HL-60 (cell line): ENCODE data around the gene ANXA2.

Experiments used
- DNase-seq, 2 experiments: peaks; one replicate each; pipeline ENCODE4 v3.0.0-alpha.2; 2010 to 2020; ENCODE audit warnings: low read depth in 1 of 2, low spot score in 1 of 2
- H3K27ac ChIP-seq: fragments of 250-450 bp; sonication (Bioruptor Pico); replicated peaks from 2 replicates; pipeline ENCODE4 v1.5.1; 2020; ENCODE audit warnings: mild to moderate bottlenecking, moderate library complexity
- H3K27me3 ChIP-seq: fragments of 250-450 bp; sonication (Bioruptor Pico); 2 replicates; pipeline ENCODE4 v1.5.1; 2021; ENCODE audit warnings: mild to moderate bottlenecking, moderate library complexity; ENCODE audit not compliant: insufficient read depth, poor library complexity, severe bottlenecking
- H3K4me3 ChIP-seq: replicated peaks from 2 replicates; pipeline ENCODE4 v1.5.1; 2011; ENCODE audit warnings: mild to moderate bottlenecking, control low read depth, low read length; ENCODE audit not compliant: insufficient read depth
- GABPA ChIP-seq: IDR thresholded peaks from 2 replicates; pipeline ENCODE4 v1.6.1; 2012; ENCODE audit warnings: low read depth
- POLR2AphosphoS5 ChIP-seq: IDR thresholded peaks from 2 replicates; pipeline ENCODE4 v1.6.1; 2012; ENCODE audit warnings: low read depth
- SPI1 ChIP-seq: IDR thresholded peaks from 2 replicates; pipeline ENCODE4 v1.6.1; 2012; ENCODE audit warnings: low read depth, mild to moderate bottlenecking, borderline replicate concordance
- TF ChIP-seq, protein P1 (sequence below): IDR thresholded peaks from 2 replicates; pipeline ENCODE4 v1.6.1; 2012; ENCODE audit warnings: low read depth; ENCODE audit not compliant: insufficient replicate concordance
- TF ChIP-seq, protein P2 (sequence below): IDR thresholded peaks from one replicate; pipeline ENCODE4 v1.5.1; 2011; ENCODE audit warnings: low read length, control low read depth, inconsistent platforms; ENCODE audit not compliant: insufficient read depth

The ANXA2 gene

GRCh38 chr15:60379185-60379524 lies 18.6 kb downstream of the ANXA2 start:
- no peaks in the 10 kb centered on the region for H3K27me3 ChIP-seq
- no peak for DNase-seq
- H3K27ac ChIP-seq: no peak overlapping the region
- no peak overlapping the region for H3K4me3 ChIP-seq
- no peak for TF ChIP-seq POLR2AphosphoS5
- TF ChIP-seq SPI1: no peak
- TF ChIP-seq, protein P1, sequence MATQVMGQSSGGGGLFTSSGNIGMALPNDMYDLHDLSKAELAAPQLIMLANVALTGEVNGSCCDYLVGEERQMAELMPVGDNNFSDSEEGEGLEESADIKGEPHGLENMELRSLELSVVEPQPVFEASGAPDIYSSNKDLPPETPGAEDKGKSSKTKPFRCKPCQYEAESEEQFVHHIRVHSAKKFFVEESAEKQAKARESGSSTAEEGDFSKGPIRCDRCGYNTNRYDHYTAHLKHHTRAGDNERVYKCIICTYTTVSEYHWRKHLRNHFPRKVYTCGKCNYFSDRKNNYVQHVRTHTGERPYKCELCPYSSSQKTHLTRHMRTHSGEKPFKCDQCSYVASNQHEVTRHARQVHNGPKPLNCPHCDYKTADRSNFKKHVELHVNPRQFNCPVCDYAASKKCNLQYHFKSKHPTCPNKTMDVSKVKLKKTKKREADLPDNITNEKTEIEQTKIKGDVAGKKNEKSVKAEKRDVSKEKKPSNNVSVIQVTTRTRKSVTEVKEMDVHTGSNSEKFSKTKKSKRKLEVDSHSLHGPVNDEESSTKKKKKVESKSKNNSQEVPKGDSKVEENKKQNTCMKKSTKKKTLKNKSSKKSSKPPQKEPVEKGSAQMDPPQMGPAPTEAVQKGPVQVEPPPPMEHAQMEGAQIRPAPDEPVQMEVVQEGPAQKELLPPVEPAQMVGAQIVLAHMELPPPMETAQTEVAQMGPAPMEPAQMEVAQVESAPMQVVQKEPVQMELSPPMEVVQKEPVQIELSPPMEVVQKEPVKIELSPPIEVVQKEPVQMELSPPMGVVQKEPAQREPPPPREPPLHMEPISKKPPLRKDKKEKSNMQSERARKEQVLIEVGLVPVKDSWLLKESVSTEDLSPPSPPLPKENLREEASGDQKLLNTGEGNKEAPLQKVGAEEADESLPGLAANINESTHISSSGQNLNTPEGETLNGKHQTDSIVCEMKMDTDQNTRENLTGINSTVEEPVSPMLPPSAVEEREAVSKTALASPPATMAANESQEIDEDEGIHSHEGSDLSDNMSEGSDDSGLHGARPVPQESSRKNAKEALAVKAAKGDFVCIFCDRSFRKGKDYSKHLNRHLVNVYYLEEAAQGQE: no peak
- TF ChIP-seq, protein P2, sequence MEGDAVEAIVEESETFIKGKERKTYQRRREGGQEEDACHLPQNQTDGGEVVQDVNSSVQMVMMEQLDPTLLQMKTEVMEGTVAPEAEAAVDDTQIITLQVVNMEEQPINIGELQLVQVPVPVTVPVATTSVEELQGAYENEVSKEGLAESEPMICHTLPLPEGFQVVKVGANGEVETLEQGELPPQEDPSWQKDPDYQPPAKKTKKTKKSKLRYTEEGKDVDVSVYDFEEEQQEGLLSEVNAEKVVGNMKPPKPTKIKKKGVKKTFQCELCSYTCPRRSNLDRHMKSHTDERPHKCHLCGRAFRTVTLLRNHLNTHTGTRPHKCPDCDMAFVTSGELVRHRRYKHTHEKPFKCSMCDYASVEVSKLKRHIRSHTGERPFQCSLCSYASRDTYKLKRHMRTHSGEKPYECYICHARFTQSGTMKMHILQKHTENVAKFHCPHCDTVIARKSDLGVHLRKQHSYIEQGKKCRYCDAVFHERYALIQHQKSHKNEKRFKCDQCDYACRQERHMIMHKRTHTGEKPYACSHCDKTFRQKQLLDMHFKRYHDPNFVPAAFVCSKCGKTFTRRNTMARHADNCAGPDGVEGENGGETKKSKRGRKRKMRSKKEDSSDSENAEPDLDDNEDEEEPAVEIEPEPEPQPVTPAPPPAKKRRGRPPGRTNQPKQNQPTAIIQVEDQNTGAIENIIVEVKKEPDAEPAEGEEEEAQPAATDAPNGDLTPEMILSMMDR: no peak
- no peak for TF ChIP-seq GABPA

GRCh38 chr15:60376677-60377095 lies 21.1 kb downstream of the ANXA2 start:
- Histone ChIP-seq H3K4me3 (no peak overlapping the region), H3K27ac (no peak overlapping the region), H3K27me3 (no peaks in the 10 kb centered on the region)
- TF ChIP-seq GABPA (no peak), POLR2AphosphoS5 (no peak), SPI1 (no peak)
- TF ChIP-seq, protein P2: no peak
- TF ChIP-seq, protein P1: no peak
- no peak for DNase-seq

- DNase-seq: no peak
- TF ChIP-seq SPI1 (no peak), POLR2AphosphoS5 (no peak), GABPA (no peak)
- TF ChIP-seq, protein P2: no peak
- TF ChIP-seq, protein P1: no peak
- Histone ChIP-seq H3K27ac (no peak overlapping the region), H3K27me3 (no peaks in the 10 kb centered on the region), H3K4me3 (no peak overlapping the region)
Observed at GRCh38 chr15:60375306-60375705, 22.5 kb downstream of the ANXA2 start.
